IMR-90 (cell line): ENCODE results near the gene PHC1. TPM values are rescaled to one million over a fixed set of nuclear protein-coding genes. Genes with fewer than 3 reads are reported as not detected.

ENCODE experiments used
- ATAC-seq: fragments of 200-7000 bp; cut with Tn5 transposase; 2 replicates; pipeline ENCODE4 v1.9.1; 2020; ENCODE audit warnings: low read depth, mild to moderate bottlenecking, moderate library complexity
- BruUV-seq: library from RNA; stranded (reverse); fragments of 400-500 nt; replicated peaks from 2 replicates; lab custom pipeline; 2021; lab: Mats Ljungman, UMichigan
- CTCF ChIA-PET: fragments of 300-600 bp; formaldehyde crosslinking; extraction: SDS; loops from one replicate; lab custom pipeline; 2021; ENCODE audit warnings: antibody characterized with exemption; lab: Yijun Ruan, JAX
- POLR2A ChIA-PET: fragments of 300-600 bp; sonication (Branson Sonifier 250); formaldehyde crosslinking; loops from one replicate; lab custom pipeline; 2022; ENCODE audit warnings: antibody characterized with exemption; ENCODE audit not compliant: unreplicated experiment; lab: Charles Lee
- DNase-seq: peaks from one replicate; pipeline ENCODE4 v3.0.0; 2013
- H2AFZ ChIP-seq: replicated peaks from 2 replicates; pipeline ENCODE3; 2013; ENCODE audit warnings: low read length, mild to moderate bottlenecking; ENCODE audit not compliant: poor library complexity
- H2AK5ac ChIP-seq: 2 replicates; pipeline ENCODE4 v1.6.1; 2013; ENCODE audit warnings: low read depth, low read length, inconsistent platforms
- H2AK9ac ChIP-seq: replicated peaks from 2 replicates; pipeline ENCODE3; 2013; ENCODE audit warnings: mild to moderate bottlenecking, low read depth, low read length, moderate library complexity; ENCODE audit not compliant: poor library complexity
- H2BK120ac ChIP-seq: 2 replicates; pipeline ENCODE4 v1.6.1; 2013; ENCODE audit warnings: low read depth, low read length, inconsistent platforms
- H2BK15ac ChIP-seq: 3 replicates; pipeline ENCODE4 v1.6.1; 2013; ENCODE audit warnings: low read depth, low read length, inconsistent platforms
- H2BK20ac ChIP-seq: 2 replicates; pipeline ENCODE4 v1.6.1; 2013; ENCODE audit warnings: low read depth, mild to moderate bottlenecking, inconsistent platforms, low read length, moderate library complexity
- H2BK5ac ChIP-seq: 2 replicates; pipeline ENCODE4 v1.6.1; 2013; ENCODE audit warnings: mild to moderate bottlenecking, low read depth, low read length, inconsistent platforms; ENCODE audit not compliant: poor library complexity, severe bottlenecking
- H3K14ac ChIP-seq: replicated peaks from 2 replicates; pipeline ENCODE4 v1.6.1; 2013; ENCODE audit warnings: low read depth, low read length, inconsistent platforms
- H3K18ac ChIP-seq: 2 replicates; pipeline ENCODE4 v1.6.1; 2013; ENCODE audit warnings: low read depth, low read length, control low read depth
- H3K23ac ChIP-seq: 2 replicates; pipeline ENCODE4 v1.6.1; 2013; ENCODE audit warnings: low read depth, low read length, inconsistent platforms
- H3K27ac ChIP-seq: 2 replicates; pipeline ENCODE4 v1.5.1; 2013; ENCODE audit warnings: mild to moderate bottlenecking, control low read depth, low read length; ENCODE audit not compliant: insufficient read depth
- H3K27me3 ChIP-seq: 2 replicates; pipeline ENCODE4 v1.6.1; 2013; ENCODE audit warnings: low read length; ENCODE audit not compliant: control insufficient read depth, insufficient read depth
- H3K36me3 ChIP-seq: 2 replicates; pipeline ENCODE4 v1.6.1; 2013; ENCODE audit warnings: low read length, mixed read lengths; ENCODE audit not compliant: control insufficient read depth, insufficient read depth
- H3K4ac ChIP-seq: 2 replicates; pipeline ENCODE4 v1.6.1; 2013; ENCODE audit warnings: low read depth, low read length, inconsistent platforms
- H3K4me1 ChIP-seq: 2 replicates; pipeline ENCODE4 v1.6.1; 2013; ENCODE audit warnings: low read length, mixed read lengths; ENCODE audit not compliant: control insufficient read depth, insufficient read depth
- H3K4me2 ChIP-seq: 2 replicates; pipeline ENCODE4 v1.6.1; 2013; ENCODE audit warnings: low read depth, mild to moderate bottlenecking, control low read depth, low read length, moderate library complexity
- H3K4me3 ChIP-seq: 2 replicates; pipeline ENCODE4 v1.5.1; 2013; ENCODE audit warnings: low read depth, mild to moderate bottlenecking, control low read depth, low read length, moderate library complexity; ENCODE audit not compliant: insufficient read depth
- H3K56ac ChIP-seq: 2 replicates; pipeline ENCODE4 v1.6.1; 2013; ENCODE audit warnings: low read length, inconsistent platforms; ENCODE audit not compliant: insufficient read depth; ENCODE audit errors: extremely low read depth
- H3K79me1 ChIP-seq, 2 experiments: 2 replicates each; pipeline ENCODE4 v1.6.1; 2013; ENCODE audit warnings: low read length in 2 of 2, inconsistent platforms in 1 of 2, low read depth in 1 of 2
- H3K9ac ChIP-seq: 2 replicates; pipeline ENCODE4 v1.6.1; 2013; ENCODE audit warnings: low read depth, low read length, control low read depth
- H3K9me1 ChIP-seq: 2 replicates; pipeline ENCODE4 v1.6.1; 2013; ENCODE audit warnings: low read length, inconsistent platforms; ENCODE audit not compliant: insufficient read depth
- H3K9me3 ChIP-seq: 2 replicates; pipeline ENCODE4 v1.6.1; 2013; ENCODE audit warnings: low read length; ENCODE audit not compliant: control insufficient read depth, insufficient read depth
- H4K20me1 ChIP-seq: 2 replicates; pipeline ENCODE4 v1.6.1; 2013; ENCODE audit warnings: low read length, inconsistent platforms; ENCODE audit not compliant: insufficient read depth
- H4K5ac ChIP-seq: 2 replicates; pipeline ENCODE4 v1.6.1; 2013; ENCODE audit warnings: mild to moderate bottlenecking, low read depth, low read length, control low read depth
- H4K8ac ChIP-seq, 2 experiments: 2 replicates each; pipeline ENCODE4 v1.6.1; 2013; ENCODE audit warnings: low read depth in 2 of 2, low read length in 2 of 2, control low read depth in 1 of 2, inconsistent platforms in 1 of 2
- H4K91ac ChIP-seq: 2 replicates; pipeline ENCODE4 v1.6.1; 2013; ENCODE audit warnings: low read depth, low read length, inconsistent platforms; ENCODE audit not compliant: insufficient read depth
- CEBPB ChIP-seq: IDR thresholded peaks from 2 replicates; pipeline ENCODE4 v1.6.1; 2012; ENCODE audit warnings: low read depth, low read length, improper control_type of control experiment
- CHD1 ChIP-seq: IDR thresholded peaks from 2 replicates; pipeline ENCODE4 v1.6.1; 2012; ENCODE audit warnings: low read depth, low read length, improper control_type of control experiment
- FOS ChIP-seq: fragments of 150-350 bp; IDR thresholded peaks from 2 replicates; pipeline ENCODE4 v1.6.1; 2016; ENCODE audit warnings: low read depth, low read length
- MXI1 ChIP-seq: IDR thresholded peaks from 2 replicates; pipeline ENCODE4 v1.6.1; 2012; ENCODE audit warnings: low read depth, mild to moderate bottlenecking, low read length, moderate library complexity, borderline replicate concordance
- POLR2A ChIP-seq: IDR thresholded peaks from 2 replicates; pipeline ENCODE4 v1.6.1; 2012; ENCODE audit warnings: mild to moderate bottlenecking, low read depth, low read length
- RAD21 ChIP-seq: IDR thresholded peaks from 2 replicates; pipeline ENCODE4 v1.6.1; 2012; ENCODE audit warnings: low read length, improper control_type of control experiment
- SMC3 ChIP-seq: fragments of 150-350 bp; IDR thresholded peaks from 2 replicates; pipeline ENCODE4 v1.6.1; 2016; ENCODE audit warnings: low read depth, mild to moderate bottlenecking, antibody characterized with exemption, low read length, moderate library complexity
- WGBS, 2 experiments: methylation state at CpG; one replicate each; pipeline versions ENCODE4 v1.1.5 to v1.1.7; 2013; ENCODE audit warnings: missing lambda C conversion rate in 2 of 2; ENCODE audit not compliant: insufficient read length in 1 of 2; ENCODE audit errors: extremely low coverage in 2 of 2; 5-methylcytosine and 5-hydroxymethylcytosine counted together
- dilution Hi-C: fragments of 300-500 bp; cut with HindIII; formaldehyde crosslinking; loops from one replicate; pipeline ENCODE4 v1.14.3; 2018; ENCODE audit warnings: low sequenced_read_pairs; ENCODE audit not compliant: unreplicated experiment
- in situ Hi-C: fragments of 300-500 bp; cut with MboI; formaldehyde crosslinking; loops from 3 replicates; pipeline ENCODE4 v1.14.3; 2019; ENCODE audit warnings: low sequenced_read_pairs, inconsistent platforms, mixed read lengths
- intact Hi-C: fragments of 100-400 bp; cut with micrococcal nuclease; formaldehyde crosslinking; loops from 2 replicates; pipeline ENCODE4 v1.10.0; 2022
- polyA plus RNA-seq, 3 experiments: library from polyadenylated mRNA; depleted of rRNA; stranded (reverse); fragments of >200 nt; gene quantifications; 2 replicates each; pipeline ENCODE4 v1.2.3, GENCODE V29; 2012; ENCODE audit warnings: low replicate concordance in 1 of 3
- total RNA-seq: library from RNA; depleted of rRNA; stranded (reverse); fragments of >200 nt; gene quantifications from 2 replicates; pipeline ENCODE4 v1.2.3, GENCODE V29; 2012
- TF ChIP-seq, protein P1 (sequence below): conservative IDR thresholded peaks from 2 replicates; pipeline ENCODE4 v1.5.1; 2012; ENCODE audit warnings: mild to moderate bottlenecking, low read depth, low read length, improper control_type of control experiment
- TF ChIP-seq, protein P2 (sequence below): fragments of 150-350 bp; IDR thresholded peaks from 2 replicates; pipeline ENCODE4 v1.6.1; 2016; ENCODE audit warnings: low read depth, mild to moderate bottlenecking, low read length, moderate library complexity, borderline replicate concordance

Gene PHC1
- total and polyA plus RNA-seq, 2 of the 4 experiments (the other 2 are of a cell fraction): 9.1 to 23.1 TPM

DNA sequence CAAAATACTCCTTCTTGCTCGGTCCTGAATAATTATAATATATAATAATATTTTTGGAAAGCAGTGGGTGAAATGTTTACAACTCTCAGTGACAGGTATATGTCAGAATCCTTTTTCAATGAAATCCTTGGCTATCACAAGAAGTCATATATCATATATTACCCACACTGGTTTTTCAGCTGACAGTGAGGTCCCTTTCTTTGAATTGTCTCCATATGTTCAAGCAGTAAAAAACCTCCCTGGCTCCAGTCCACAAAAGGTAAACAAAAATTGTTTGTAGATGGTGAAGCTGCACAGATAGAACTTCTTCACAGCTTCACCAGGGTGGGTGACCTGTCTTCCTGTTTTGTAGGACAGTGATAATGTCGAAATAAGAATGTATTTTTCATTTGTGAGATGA is 47.9 kb upstream of the PHC1 start:
- H2AK9ac ChIP-seq: no peak overlapping the region
- H2BK5ac ChIP-seq: no peak overlapping the region
- no peaks in the 10 kb centered on the region for H3K9me3 ChIP-seq
- BruUV-seq: no TSS peak
- no peak overlapping the region for H4K91ac ChIP-seq
- H3K4ac ChIP-seq: no peak overlapping the region
- no peak overlapping the region for H2AFZ ChIP-seq
- ATAC-seq: no peak
- TF ChIP-seq CEBPB: no peak
- TF ChIP-seq, protein P1, sequence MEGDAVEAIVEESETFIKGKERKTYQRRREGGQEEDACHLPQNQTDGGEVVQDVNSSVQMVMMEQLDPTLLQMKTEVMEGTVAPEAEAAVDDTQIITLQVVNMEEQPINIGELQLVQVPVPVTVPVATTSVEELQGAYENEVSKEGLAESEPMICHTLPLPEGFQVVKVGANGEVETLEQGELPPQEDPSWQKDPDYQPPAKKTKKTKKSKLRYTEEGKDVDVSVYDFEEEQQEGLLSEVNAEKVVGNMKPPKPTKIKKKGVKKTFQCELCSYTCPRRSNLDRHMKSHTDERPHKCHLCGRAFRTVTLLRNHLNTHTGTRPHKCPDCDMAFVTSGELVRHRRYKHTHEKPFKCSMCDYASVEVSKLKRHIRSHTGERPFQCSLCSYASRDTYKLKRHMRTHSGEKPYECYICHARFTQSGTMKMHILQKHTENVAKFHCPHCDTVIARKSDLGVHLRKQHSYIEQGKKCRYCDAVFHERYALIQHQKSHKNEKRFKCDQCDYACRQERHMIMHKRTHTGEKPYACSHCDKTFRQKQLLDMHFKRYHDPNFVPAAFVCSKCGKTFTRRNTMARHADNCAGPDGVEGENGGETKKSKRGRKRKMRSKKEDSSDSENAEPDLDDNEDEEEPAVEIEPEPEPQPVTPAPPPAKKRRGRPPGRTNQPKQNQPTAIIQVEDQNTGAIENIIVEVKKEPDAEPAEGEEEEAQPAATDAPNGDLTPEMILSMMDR: no peak
- TF ChIP-seq, protein P2, sequence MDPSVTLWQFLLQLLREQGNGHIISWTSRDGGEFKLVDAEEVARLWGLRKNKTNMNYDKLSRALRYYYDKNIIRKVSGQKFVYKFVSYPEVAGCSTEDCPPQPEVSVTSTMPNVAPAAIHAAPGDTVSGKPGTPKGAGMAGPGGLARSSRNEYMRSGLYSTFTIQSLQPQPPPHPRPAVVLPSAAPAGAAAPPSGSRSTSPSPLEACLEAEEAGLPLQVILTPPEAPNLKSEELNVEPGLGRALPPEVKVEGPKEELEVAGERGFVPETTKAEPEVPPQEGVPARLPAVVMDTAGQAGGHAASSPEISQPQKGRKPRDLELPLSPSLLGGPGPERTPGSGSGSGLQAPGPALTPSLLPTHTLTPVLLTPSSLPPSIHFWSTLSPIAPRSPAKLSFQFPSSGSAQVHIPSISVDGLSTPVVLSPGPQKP: no peak
- no peak for TF ChIP-seq FOS
- TF ChIP-seq MXI1: no peak
- no peak for TF ChIP-seq POLR2A
- TF ChIP-seq CHD1: no peak
- no peak for TF ChIP-seq RAD21
- TF ChIP-seq SMC3: no peak
- no peak overlapping the region for H4K8ac ChIP-seq
- H4K20me1 ChIP-seq: no peaks in the 10 kb centered on the region
- H3K56ac ChIP-seq: no peak overlapping the region
- no peaks in the 10 kb centered on the region for H3K9me1 ChIP-seq
- H3K27ac ChIP-seq: no peak overlapping the region
- no peak overlapping the region for H3K18ac ChIP-seq
- H2BK15ac ChIP-seq: no peak overlapping the region
- no peak overlapping the region for H3K9ac ChIP-seq
- no peak overlapping the region for H4K5ac ChIP-seq
- no peaks in the 10 kb centered on the region for H3K79me1 ChIP-seq
- no peak overlapping the region for H3K4me2 ChIP-seq
- H3K27me3 ChIP-seq: no peaks in the 10 kb centered on the region
- H3K36me3 ChIP-seq: no peaks in the 10 kb centered on the region
- H3K14ac ChIP-seq: no peak overlapping the region
- in situ Hi-C loops: no loop called here
- no peak overlapping the region for H2AK5ac ChIP-seq
- H2BK120ac ChIP-seq: no peak overlapping the region
- H3K4me3 ChIP-seq: no peak overlapping the region
- no peak overlapping the region for H3K23ac ChIP-seq
- POLR2A ChIA-PET: no interaction called here
- intact Hi-C loops: no loop called here
- H2BK20ac ChIP-seq: no peak overlapping the region
- CTCF ChIA-PET: interaction anchor here (0.7 kb wide), 1 partner anchor 323 kb away, joined by 8 read pairs; no protein-coding TSS in a partner anchor
- WGBS, 2 experiments: no CpG with 5 or more reads among the region's 2 CpGs
- dilution Hi-C loops: no loop called here
- no peak for DNase-seq
- no peaks in the 10 kb centered on the region for H3K4me1 ChIP-seq
